H9 (cell line): ENCODE results near the gene CTNNA3. TPM values are rescaled to one million over a fixed set of nuclear protein-coding genes. Genes with fewer than 3 reads are reported as not detected.

Experiments used
- DNase-seq: peaks from one replicate; pipeline ENCODE4 v3.0.0-alpha.2; 2017
- H2AFZ ChIP-seq: one replicate; pipeline ENCODE4 v1.6.1; 2013; ENCODE audit warnings: mild to moderate bottlenecking, low read length, control low read depth, moderate library complexity
- H2AK5ac ChIP-seq: 2 replicates; pipeline ENCODE4 v1.6.1; 2013; ENCODE audit warnings: low read length, control low read depth, mixed read lengths; ENCODE audit not compliant: insufficient read length
- H2BK120ac ChIP-seq: one replicate; pipeline ENCODE4 v1.6.1; 2013; ENCODE audit warnings: low read depth, mild to moderate bottlenecking, low read length, control low read depth, inconsistent platforms; ENCODE audit not compliant: poor library complexity, severe bottlenecking
- H2BK12ac ChIP-seq: 2 replicates; pipeline ENCODE4 v1.6.1; 2013; ENCODE audit warnings: low read length, control low read depth, mixed read lengths, low read depth; ENCODE audit not compliant: insufficient read length
- H2BK15ac ChIP-seq: 2 replicates; pipeline ENCODE4 v1.6.1; 2013; ENCODE audit warnings: low read depth, low read length, control low read depth
- H2BK20ac ChIP-seq: one replicate; pipeline ENCODE4 v1.6.1; 2013; ENCODE audit warnings: low read depth, mild to moderate bottlenecking, low read length, control low read depth, inconsistent platforms; ENCODE audit not compliant: poor library complexity, severe bottlenecking
- H2BK5ac ChIP-seq: 2 replicates; pipeline ENCODE4 v1.6.1; 2013; ENCODE audit warnings: low read length, control low read depth, mixed read lengths; ENCODE audit not compliant: insufficient read length
- H3K14ac ChIP-seq: 2 replicates; pipeline ENCODE4 v1.6.1; 2013; ENCODE audit warnings: low read length, control low read depth; ENCODE audit not compliant: insufficient read depth
- H3K18ac ChIP-seq: 2 replicates; pipeline ENCODE4 v1.6.1; 2013; ENCODE audit warnings: low read depth, mild to moderate bottlenecking, mixed read lengths, low read length, control low read depth; ENCODE audit not compliant: insufficient read length
- H3K23ac ChIP-seq: 2 replicates; pipeline ENCODE4 v1.6.1; 2013; ENCODE audit warnings: low read length, control low read depth, mixed read lengths, low read depth; ENCODE audit not compliant: insufficient read length
- H3K23me2 ChIP-seq: 2 replicates; pipeline ENCODE4 v1.6.1; 2013; ENCODE audit warnings: low read depth, mild to moderate bottlenecking, mixed read lengths, low read length, control low read depth; ENCODE audit not compliant: insufficient read length, poor library complexity, severe bottlenecking
- H3K27ac ChIP-seq: 2 replicates; pipeline ENCODE4 v1.5.1; 2013; ENCODE audit warnings: low read length, control low read depth, mixed read lengths, low read depth; ENCODE audit not compliant: insufficient read length
- H3K27me3 ChIP-seq: 2 replicates; pipeline ENCODE4 v1.6.1; 2013; ENCODE audit warnings: low read length, control low read depth, inconsistent platforms; ENCODE audit not compliant: insufficient read depth
- H3K4ac ChIP-seq: 2 replicates; pipeline ENCODE4 v1.6.1; 2013; ENCODE audit warnings: low read depth, mild to moderate bottlenecking, control low read depth, inconsistent platforms, low read length, moderate library complexity
- H3K4me1 ChIP-seq: 2 replicates; pipeline ENCODE4 v1.6.1; 2013; ENCODE audit warnings: low read length, control low read depth, inconsistent platforms; ENCODE audit not compliant: insufficient read depth
- H3K4me2 ChIP-seq: 2 replicates; pipeline ENCODE4 v1.6.1; 2013; ENCODE audit warnings: low read length, control low read depth, mixed read lengths; ENCODE audit not compliant: insufficient read length, insufficient read depth
- H3K56ac ChIP-seq: 2 replicates; pipeline ENCODE4 v1.6.1; 2013; ENCODE audit warnings: low read depth, mild to moderate bottlenecking, mixed read lengths, low read length, control low read depth; ENCODE audit not compliant: insufficient read length
- H3K79me1 ChIP-seq: 2 replicates; pipeline ENCODE4 v1.6.1; 2013; ENCODE audit warnings: low read depth, mild to moderate bottlenecking, moderate library complexity, low read length, control low read depth, inconsistent platforms; ENCODE audit not compliant: insufficient read depth, poor library complexity, severe bottlenecking
- H3K79me2 ChIP-seq: 2 replicates; pipeline ENCODE4 v1.6.1; 2013; ENCODE audit warnings: low read length, control low read depth, inconsistent platforms; ENCODE audit not compliant: insufficient read depth
- H3K9ac ChIP-seq: 2 replicates; pipeline ENCODE4 v1.6.1; 2013; ENCODE audit warnings: low read length, control low read depth, mixed read lengths; ENCODE audit not compliant: insufficient read length; ENCODE audit errors: extremely low read depth
- H3K9me3 ChIP-seq: one replicate; pipeline ENCODE4 v1.6.1; 2013; ENCODE audit warnings: low read depth, low read length, inconsistent platforms; ENCODE audit not compliant: control insufficient read depth
- H3T11ph ChIP-seq: one replicate; pipeline ENCODE4 v1.6.1; 2013; ENCODE audit warnings: mild to moderate bottlenecking, low read length, control low read depth, inconsistent platforms
- H4K20me1 ChIP-seq: one replicate; pipeline ENCODE4 v1.6.1; 2013; ENCODE audit not compliant: control insufficient read depth, insufficient read length, insufficient read depth
- H4K5ac ChIP-seq: 2 replicates; pipeline ENCODE4 v1.6.1; 2013; ENCODE audit warnings: low read depth, mild to moderate bottlenecking, mixed read lengths, low read length, control low read depth; ENCODE audit not compliant: insufficient read length
- H4K8ac ChIP-seq: replicated peaks from 2 replicates; pipeline ENCODE4 v1.6.1; 2013; ENCODE audit warnings: low read length, control low read depth, mixed read lengths, low read depth; ENCODE audit not compliant: insufficient read length
- H4K91ac ChIP-seq: 2 replicates; pipeline ENCODE4 v1.6.1; 2013; ENCODE audit warnings: low read depth, mild to moderate bottlenecking, moderate library complexity, mixed read lengths, low read length, control low read depth; ENCODE audit not compliant: insufficient read length
- H3K27ac Mint-ChIP-seq, 3 experiments: 2 replicates in 2 of 3; 3 replicates in 1 of 3; pipeline ENCODE4 v1.8.0; 2020 to 2021; ENCODE audit warnings: mixed read lengths in 3 of 3, mild to moderate bottlenecking in 1 of 3, moderate library complexity in 1 of 3
- H3K27me3 Mint-ChIP-seq: 2 replicates; pipeline ENCODE4 v1.8.0; 2021; ENCODE audit warnings: low read depth, mild to moderate bottlenecking, moderate library complexity, mixed read lengths
- H3K36me3 Mint-ChIP-seq, 3 experiments: 2 replicates in 2 of 3; 3 replicates in 1 of 3; pipeline ENCODE4 v1.8.0; 2020 to 2021; ENCODE audit warnings: low read depth in 3 of 3, mixed read lengths in 3 of 3; ENCODE audit not compliant: insufficient read depth in 1 of 3
- H3K4me1 Mint-ChIP-seq, 2 experiments: 2 replicates each; pipeline ENCODE4 v1.8.0; 2020; ENCODE audit warnings: mixed read lengths in 2 of 2
- H3K4me3 Mint-ChIP-seq, 2 experiments: 2 replicates in 1 of 2; 3 replicates in 1 of 2; pipeline ENCODE4 v1.8.0; 2020 to 2021; ENCODE audit warnings: mild to moderate bottlenecking in 2 of 2, mixed read lengths in 2 of 2, moderate library complexity in 1 of 2
- H3K9me3 Mint-ChIP-seq, 2 experiments: 2 replicates in 1 of 2; 3 replicates in 1 of 2; pipeline ENCODE4 v1.8.0; 2020; ENCODE audit warnings: mild to moderate bottlenecking in 2 of 2, mixed read lengths in 2 of 2, moderate library complexity in 1 of 2
- WGBS: extraction: QIAGEN DNeasy Blood & Tissue Kit; methylation state at CpG from one replicate; pipeline ENCODE4 v1.1.7; 2013; ENCODE audit warnings: missing lambda C conversion rate, low lambda C conversion rate, mixed read lengths; ENCODE audit not compliant: insufficient read length; ENCODE audit errors: extremely low coverage; 5-methylcytosine and 5-hydroxymethylcytosine counted together
- total RNA-seq: library from RNA; stranded (reverse); gene quantifications from 2 replicates; pipeline ENCODE4 v1.2.1, GENCODE V29; 2021
- TF ChIP-seq, protein P1 (sequence below): fragments of 200-600 bp; sonication (generic); conservative IDR thresholded peaks from 3 replicates; pipeline ENCODE4 v1.8.0; 2021; ENCODE audit warnings: antibody characterized with exemption, mild to moderate bottlenecking

The CTNNA3 gene
- total RNA-seq, 1 experiment from 2014 or later: 3.3 TPM

- Mint-ChIP-seq H3K36me3 (no peaks in the 10 kb centered on the region), H3K27me3 (no peaks in the 10 kb centered on the region), H3K27ac (no peak overlapping the region), H3K4me3 (no peak overlapping the region), H3K4me1 (peaks cover 2 to 6% of the 10 kb centered on the region in 2 experiments; a peak in 2 of 4 replicates), H3K9me3 (no peaks in the 10 kb centered on the region)
- Histone ChIP-seq H3K4ac (no peak overlapping the region), H4K20me1 (no peaks in the 10 kb centered on the region), H3K9me3 (no peaks in the 10 kb centered on the region), H3K4me1 (no peaks in the 10 kb centered on the region; the same call in 1 of the 2 replicates), H3K23ac (no peak overlapping the region), H4K5ac (no peak overlapping the region), H2AK5ac (no peak overlapping the region), H2BK5ac (no peak overlapping the region), H3K27me3 (no peaks in the 10 kb centered on the region), H3K9ac (no peak overlapping the region), H3K79me2 (no peaks in the 10 kb centered on the region), H4K8ac (no peak overlapping the region), H3T11ph (no peak overlapping the region), H3K27ac (no peak overlapping the region), H2BK12ac (no peak overlapping the region), H3K56ac (no peak overlapping the region), H3K23me2 (no peaks in the 10 kb centered on the region), H3K18ac (no peak overlapping the region), H3K79me1 (no peaks in the 10 kb centered on the region), H3K4me2 (no peak overlapping the region), H2BK120ac (no peak overlapping the region), H2AFZ (no peak overlapping the region), H2BK15ac (no peak overlapping the region; the same call in 1 of the 2 replicates), H4K91ac (no peak overlapping the region), H3K14ac (no peak overlapping the region), H2BK20ac (no peak overlapping the region)
- no peak for DNase-seq
- no CpG with 5 or more reads among the region's 8 CpGs for WGBS
- TF ChIP-seq, protein P1, sequence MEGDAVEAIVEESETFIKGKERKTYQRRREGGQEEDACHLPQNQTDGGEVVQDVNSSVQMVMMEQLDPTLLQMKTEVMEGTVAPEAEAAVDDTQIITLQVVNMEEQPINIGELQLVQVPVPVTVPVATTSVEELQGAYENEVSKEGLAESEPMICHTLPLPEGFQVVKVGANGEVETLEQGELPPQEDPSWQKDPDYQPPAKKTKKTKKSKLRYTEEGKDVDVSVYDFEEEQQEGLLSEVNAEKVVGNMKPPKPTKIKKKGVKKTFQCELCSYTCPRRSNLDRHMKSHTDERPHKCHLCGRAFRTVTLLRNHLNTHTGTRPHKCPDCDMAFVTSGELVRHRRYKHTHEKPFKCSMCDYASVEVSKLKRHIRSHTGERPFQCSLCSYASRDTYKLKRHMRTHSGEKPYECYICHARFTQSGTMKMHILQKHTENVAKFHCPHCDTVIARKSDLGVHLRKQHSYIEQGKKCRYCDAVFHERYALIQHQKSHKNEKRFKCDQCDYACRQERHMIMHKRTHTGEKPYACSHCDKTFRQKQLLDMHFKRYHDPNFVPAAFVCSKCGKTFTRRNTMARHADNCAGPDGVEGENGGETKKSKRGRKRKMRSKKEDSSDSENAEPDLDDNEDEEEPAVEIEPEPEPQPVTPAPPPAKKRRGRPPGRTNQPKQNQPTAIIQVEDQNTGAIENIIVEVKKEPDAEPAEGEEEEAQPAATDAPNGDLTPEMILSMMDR: no peak
These were observed 978.6 kb downstream of the CTNNA3 start for GRCh38 chr10:66717231-66717981.
